GM13976 (cell line): ENCODE results near the gene LTB4R.
A peak's percentile ranks its signal among the peaks of the same experiment; 100 is the strongest.

Experiments used
- DNase-seq: peaks from one replicate; pipeline ENCODE4 v3.0.0; 2012; ENCODE audit warnings: low spot score
- CTCF ChIP-seq: IDR thresholded peaks from 2 replicates; pipeline ENCODE4 v1.5.1; 2012; ENCODE audit warnings: borderline replicate concordance, mild to moderate bottlenecking; ENCODE audit not compliant: insufficient read depth; ENCODE audit errors: extremely low read depth, missing control alignments, control extremely low read depth
- in situ Hi-C: fragments of 300-500 bp; cut with MboI; formaldehyde crosslinking; loops from one replicate; pipeline ENCODE4 v1.12.0; 2022; ENCODE audit warnings: low sequenced_read_pairs, mixed read lengths, inconsistent platforms; ENCODE audit not compliant: unreplicated experiment

Gene LTB4R

GRCh38 chr14:24277606-24278321 lies 33.5 kb upstream of the LTB4R start:
- DNase-seq: no peak
- in situ Hi-C loops: no loop called here
- TF ChIP-seq CTCF: no peak

GRCh38 chr14:24278424-24278823 lies 32.9 kb upstream of the LTB4R start:
- in situ Hi-C loops: no loop called here
- no peak for DNase-seq
- no peak for TF ChIP-seq CTCF

- DNase-seq: no peak
- peak; percentile 29 for TF ChIP-seq CTCF
- in situ Hi-C loops: no loop called here
Observed at GRCh38 chr14:24279301-24280186, 31.8 kb upstream of the LTB4R start.

- no peak for TF ChIP-seq CTCF
- in situ Hi-C loops: no loop called here
- DNase-seq: no peak
Observed at GRCh38 chr14:24280797-24281460, 30.4 kb upstream of the LTB4R start.

- no peak for DNase-seq
- in situ Hi-C loops: no loop called here
- no peak for TF ChIP-seq CTCF
Observed at GRCh38 chr14:24281636-24282035, 29.7 kb upstream of the LTB4R start.

GRCh38 chr14:24282736-24283135 lies 28.6 kb upstream of the LTB4R start:
- no peak for DNase-seq
- TF ChIP-seq CTCF: no peak
- in situ Hi-C loops: no loop called here
